Ovary (tissue), 3 donors: ENCODE measurements around the gene RFX1.

ENCODE experiments used
- CTCF ChIP-seq, 3 donors: fragments of 450-650 bp in 2 of 3; fragments of 200-600 bp in 1 of 3; IDR thresholded peaks; one replicate each; pipeline versions ENCODE4 v1.5.1 to v1.8.0; 2016 to 2022; ENCODE audit warnings: antibody characterized with exemption in 3 of 3, mild to moderate bottlenecking in 1 of 3
- EP300 ChIP-seq: sonication (generic); formaldehyde crosslinking; IDR thresholded peaks from one replicate; pipeline ENCODE4 v1.6.1; 2017; ENCODE audit warnings: antibody characterized with exemption
- donor health status: DM: no; HTN: no; CAD: no.

DNA sequence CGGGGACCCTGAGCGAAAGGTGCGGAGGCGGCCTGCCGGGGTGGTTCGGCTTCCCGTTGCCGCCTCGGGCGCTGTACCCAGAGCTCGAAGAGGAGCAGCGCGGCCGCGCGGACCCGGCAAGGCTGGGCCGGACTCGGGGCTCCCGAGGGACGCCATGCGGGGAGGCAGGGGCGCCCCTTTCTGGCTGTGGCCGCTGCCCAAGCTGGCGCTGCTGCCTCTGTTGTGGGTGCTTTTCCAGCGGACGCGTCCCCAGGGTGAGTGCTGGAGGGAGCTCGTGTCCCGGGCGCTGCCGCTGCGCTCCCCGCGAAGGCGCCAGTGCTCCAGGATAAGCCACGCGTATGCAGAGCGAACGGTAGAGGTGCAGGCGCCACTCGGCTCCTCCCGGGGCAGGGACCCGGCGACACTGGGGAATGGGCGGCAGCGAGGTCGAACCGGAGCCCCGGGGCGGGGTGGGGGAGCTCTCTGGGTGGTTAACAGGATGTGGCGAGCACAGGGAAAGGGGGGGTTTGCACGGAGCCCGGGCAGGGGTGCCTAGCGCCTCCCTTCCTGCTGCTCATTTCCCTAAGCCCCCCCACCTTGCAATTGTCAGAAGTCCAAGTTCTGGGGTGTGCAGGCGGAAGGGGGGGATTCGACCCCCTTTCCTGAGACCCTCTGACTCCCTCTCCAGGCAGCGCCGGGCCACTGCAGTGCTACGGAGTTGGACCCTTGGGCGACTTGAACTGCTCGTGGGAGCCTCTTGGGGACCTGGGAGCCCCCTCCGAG lies 25.8 kb upstream of the RFX1 start, which contains the start of gene IL27RA:
- peak in 1 of 3 donors; percentile 20 for TF ChIP-seq CTCF (IDR thresholded peaks at IDR 0.05)
- no peak for TF ChIP-seq EP300
